RWPE1 (cell line): ENCODE measurements around the gene FBLN1.
"Not testable (repeated sequence)": the region's sequence is repeated elsewhere in the genome, so short reads cannot be mapped to it uniquely, and the experiment has no call there.

Experiments used
- CTCF ChIA-PET: fragments of 350-600 bp; sonication (Branson Sonifier 250); formaldehyde crosslinking; extraction: SDS; loops from one replicate; lab custom pipeline; 2021; lab: Yijun Ruan, JAX
- POLR2A ChIA-PET: fragments of 400-600 bp; formaldehyde crosslinking; extraction: SDS; loops from one replicate; lab custom pipeline; 2020; ENCODE audit warnings: antibody characterized with exemption; ENCODE audit not compliant: low non-redundant PET; lab: Yijun Ruan, JAX
- DNase-seq: peaks from one replicate; pipeline ENCODE4 v3.0.0; 2012; ENCODE audit warnings: low spot score
- H3K27ac ChIP-seq: fragments of 450-650 bp; 2 replicates; pipeline ENCODE4 v1.5.1; 2017
- CTCF ChIP-seq: fragments of 450-650 bp; conservative IDR thresholded peaks from 2 replicates; pipeline ENCODE4 v1.5.1; 2017; ENCODE audit warnings: low read depth, mild to moderate bottlenecking

FBLN1 gene

DNA sequence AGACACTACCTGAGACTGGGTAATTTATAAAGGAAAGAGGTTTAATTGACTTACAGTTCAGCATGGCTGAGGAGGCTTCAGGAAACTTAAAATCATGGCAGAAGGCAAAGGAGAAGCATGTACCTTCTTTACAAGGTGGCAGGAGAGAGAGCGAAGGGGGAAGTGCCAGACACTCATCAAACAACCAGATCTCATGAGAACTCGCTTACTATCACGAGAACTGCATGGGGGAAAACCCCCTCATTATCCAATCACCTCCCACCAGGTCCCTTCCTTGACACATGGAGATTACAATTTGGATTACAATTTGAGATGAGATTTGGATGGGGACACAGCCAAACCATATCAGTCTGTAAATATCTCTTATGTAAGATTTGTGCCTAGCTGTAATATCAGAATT lies 118.0 kb downstream of the FBLN1 start:
- no peak for DNase-seq
- CTCF ChIA-PET: no interaction called here
- POLR2A ChIA-PET: no interaction called here
- H3K27ac ChIP-seq: no peak overlapping the region
- no peak for TF ChIP-seq CTCF

GRCh38 chr22:45621836-45622600 lies 119.3 kb downstream of the FBLN1 start:
- no peak for DNase-seq
- ChIA-PET CTCF (no interaction called here), POLR2A (no interaction called here)
- H3K27ac ChIP-seq: no peak overlapping the region
- no peak for TF ChIP-seq CTCF

DNA sequence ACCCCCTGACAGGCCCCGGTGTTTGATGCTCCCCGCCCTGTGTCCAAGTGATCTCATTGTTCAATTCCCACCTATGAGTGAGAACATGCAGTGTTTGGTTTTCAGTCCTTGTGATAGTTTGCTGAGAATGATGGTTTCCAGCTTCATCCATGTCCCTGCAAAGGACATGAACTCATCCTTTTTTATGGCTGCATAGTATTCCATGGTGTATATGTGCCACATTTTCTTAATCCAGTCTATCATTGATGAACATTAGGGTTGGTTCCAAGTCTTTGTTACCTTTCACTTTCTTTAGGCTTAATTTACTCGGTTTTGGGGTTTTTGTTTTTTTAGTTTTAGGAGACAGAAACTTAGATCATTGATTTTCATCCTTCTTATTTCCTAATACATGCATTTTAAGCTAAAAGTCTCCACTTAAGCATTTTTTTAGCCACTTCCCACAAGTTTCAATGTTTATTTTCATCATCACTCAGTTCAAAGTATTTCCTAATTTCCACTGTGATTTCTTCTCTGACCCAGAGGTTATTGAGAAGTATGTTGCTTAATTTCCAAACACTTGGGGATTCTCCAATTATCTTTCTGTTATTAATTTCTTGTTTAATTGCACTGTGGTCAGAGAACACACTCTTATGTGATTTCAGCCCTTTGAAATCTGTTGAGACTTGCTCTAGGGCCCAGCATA lies 120.9 kb downstream of the FBLN1 start:
- DNase-seq, POLR2A ChIA-PET, CTCF ChIA-PET, H3K27ac ChIP-seq: not testable (repeated sequence)

- POLR2A ChIA-PET: interaction anchor here (0.6 kb wide), 1 partner anchor 894 kb away, joined by 3 read pairs; no protein-coding TSS in a partner anchor
- peak overlapping the region; percentile 75 for H3K27ac ChIP-seq
- peak; percentile 85 for DNase-seq
- TF ChIP-seq CTCF: no peak
- CTCF ChIA-PET: no interaction called here
These were observed 123.5 kb downstream of the FBLN1 start for GRCh38 chr22:45626198-45626651.

- TF ChIP-seq CTCF: no peak
- H3K27ac ChIP-seq: no peak overlapping the region; the same call in 1 of the 2 replicates
- DNase-seq: no peak
- ChIA-PET POLR2A (no interaction called here), CTCF (no interaction called here)
These were observed 125.0 kb downstream of the FBLN1 start for GRCh38 chr22:45627489-45628233.

- no peak for TF ChIP-seq CTCF
- POLR2A ChIA-PET: no interaction called here
- H3K27ac ChIP-seq: no peak overlapping the region
- CTCF ChIA-PET: no interaction called here
- no peak for DNase-seq
These were observed 125.8 kb downstream of the FBLN1 start for GRCh38 chr22:45628515-45628914.
